H9 (cell line): Measurements from ENCODE around the gene RNF114. TPM values are rescaled to one million over a fixed set of nuclear protein-coding genes. Genes with fewer than 3 reads are reported as not detected.

Experiments
- DNase-seq: peaks from one replicate; pipeline ENCODE4 v3.0.0-alpha.2; 2017
- H2AFZ ChIP-seq: one replicate; pipeline ENCODE4 v1.6.1; 2013; ENCODE audit warnings: mild to moderate bottlenecking, low read length, control low read depth, moderate library complexity
- H2AK5ac ChIP-seq: 2 replicates; pipeline ENCODE4 v1.6.1; 2013; ENCODE audit warnings: low read length, control low read depth, mixed read lengths; ENCODE audit not compliant: insufficient read length
- H2BK120ac ChIP-seq: one replicate; pipeline ENCODE4 v1.6.1; 2013; ENCODE audit warnings: low read depth, mild to moderate bottlenecking, low read length, control low read depth, inconsistent platforms; ENCODE audit not compliant: poor library complexity, severe bottlenecking
- H2BK12ac ChIP-seq: 2 replicates; pipeline ENCODE4 v1.6.1; 2013; ENCODE audit warnings: low read length, control low read depth, mixed read lengths, low read depth; ENCODE audit not compliant: insufficient read length
- H2BK15ac ChIP-seq: 2 replicates; pipeline ENCODE4 v1.6.1; 2013; ENCODE audit warnings: low read depth, low read length, control low read depth
- H2BK20ac ChIP-seq: one replicate; pipeline ENCODE4 v1.6.1; 2013; ENCODE audit warnings: low read depth, mild to moderate bottlenecking, low read length, control low read depth, inconsistent platforms; ENCODE audit not compliant: poor library complexity, severe bottlenecking
- H2BK5ac ChIP-seq: 2 replicates; pipeline ENCODE4 v1.6.1; 2013; ENCODE audit warnings: low read length, control low read depth, mixed read lengths; ENCODE audit not compliant: insufficient read length
- H3K14ac ChIP-seq: 2 replicates; pipeline ENCODE4 v1.6.1; 2013; ENCODE audit warnings: low read length, control low read depth; ENCODE audit not compliant: insufficient read depth
- H3K18ac ChIP-seq: 2 replicates; pipeline ENCODE4 v1.6.1; 2013; ENCODE audit warnings: low read depth, mild to moderate bottlenecking, mixed read lengths, low read length, control low read depth; ENCODE audit not compliant: insufficient read length
- H3K23ac ChIP-seq: 2 replicates; pipeline ENCODE4 v1.6.1; 2013; ENCODE audit warnings: low read length, control low read depth, mixed read lengths, low read depth; ENCODE audit not compliant: insufficient read length
- H3K23me2 ChIP-seq: 2 replicates; pipeline ENCODE4 v1.6.1; 2013; ENCODE audit warnings: low read depth, mild to moderate bottlenecking, mixed read lengths, low read length, control low read depth; ENCODE audit not compliant: insufficient read length, poor library complexity, severe bottlenecking
- H3K27ac ChIP-seq: 2 replicates; pipeline ENCODE4 v1.5.1; 2013; ENCODE audit warnings: low read length, control low read depth, mixed read lengths, low read depth; ENCODE audit not compliant: insufficient read length
- H3K27me3 ChIP-seq: 2 replicates; pipeline ENCODE4 v1.6.1; 2013; ENCODE audit warnings: low read length, control low read depth, inconsistent platforms; ENCODE audit not compliant: insufficient read depth
- H3K4ac ChIP-seq: 2 replicates; pipeline ENCODE4 v1.6.1; 2013; ENCODE audit warnings: low read depth, mild to moderate bottlenecking, control low read depth, inconsistent platforms, low read length, moderate library complexity
- H3K4me1 ChIP-seq: 2 replicates; pipeline ENCODE4 v1.6.1; 2013; ENCODE audit warnings: low read length, control low read depth, inconsistent platforms; ENCODE audit not compliant: insufficient read depth
- H3K4me2 ChIP-seq: 2 replicates; pipeline ENCODE4 v1.6.1; 2013; ENCODE audit warnings: low read length, control low read depth, mixed read lengths; ENCODE audit not compliant: insufficient read length, insufficient read depth
- H3K56ac ChIP-seq: 2 replicates; pipeline ENCODE4 v1.6.1; 2013; ENCODE audit warnings: low read depth, mild to moderate bottlenecking, mixed read lengths, low read length, control low read depth; ENCODE audit not compliant: insufficient read length
- H3K79me1 ChIP-seq: 2 replicates; pipeline ENCODE4 v1.6.1; 2013; ENCODE audit warnings: low read depth, mild to moderate bottlenecking, moderate library complexity, low read length, control low read depth, inconsistent platforms; ENCODE audit not compliant: insufficient read depth, poor library complexity, severe bottlenecking
- H3K79me2 ChIP-seq: 2 replicates; pipeline ENCODE4 v1.6.1; 2013; ENCODE audit warnings: low read length, control low read depth, inconsistent platforms; ENCODE audit not compliant: insufficient read depth
- H3K9ac ChIP-seq: 2 replicates; pipeline ENCODE4 v1.6.1; 2013; ENCODE audit warnings: low read length, control low read depth, mixed read lengths; ENCODE audit not compliant: insufficient read length; ENCODE audit errors: extremely low read depth
- H3K9me3 ChIP-seq: one replicate; pipeline ENCODE4 v1.6.1; 2013; ENCODE audit warnings: low read depth, low read length, inconsistent platforms; ENCODE audit not compliant: control insufficient read depth
- H3T11ph ChIP-seq: one replicate; pipeline ENCODE4 v1.6.1; 2013; ENCODE audit warnings: mild to moderate bottlenecking, low read length, control low read depth, inconsistent platforms
- H4K20me1 ChIP-seq: one replicate; pipeline ENCODE4 v1.6.1; 2013; ENCODE audit not compliant: control insufficient read depth, insufficient read length, insufficient read depth
- H4K5ac ChIP-seq: 2 replicates; pipeline ENCODE4 v1.6.1; 2013; ENCODE audit warnings: low read depth, mild to moderate bottlenecking, mixed read lengths, low read length, control low read depth; ENCODE audit not compliant: insufficient read length
- H4K8ac ChIP-seq: replicated peaks from 2 replicates; pipeline ENCODE4 v1.6.1; 2013; ENCODE audit warnings: low read length, control low read depth, mixed read lengths, low read depth; ENCODE audit not compliant: insufficient read length
- H4K91ac ChIP-seq: 2 replicates; pipeline ENCODE4 v1.6.1; 2013; ENCODE audit warnings: low read depth, mild to moderate bottlenecking, moderate library complexity, mixed read lengths, low read length, control low read depth; ENCODE audit not compliant: insufficient read length
- H3K27ac Mint-ChIP-seq, 3 experiments: 2 replicates in 2 of 3; 3 replicates in 1 of 3; pipeline ENCODE4 v1.8.0; 2020 to 2021; ENCODE audit warnings: mixed read lengths in 3 of 3, mild to moderate bottlenecking in 1 of 3, moderate library complexity in 1 of 3
- H3K27me3 Mint-ChIP-seq: 2 replicates; pipeline ENCODE4 v1.8.0; 2021; ENCODE audit warnings: low read depth, mild to moderate bottlenecking, moderate library complexity, mixed read lengths
- H3K36me3 Mint-ChIP-seq, 3 experiments: 2 replicates in 2 of 3; 3 replicates in 1 of 3; pipeline ENCODE4 v1.8.0; 2020 to 2021; ENCODE audit warnings: low read depth in 3 of 3, mixed read lengths in 3 of 3; ENCODE audit not compliant: insufficient read depth in 1 of 3
- H3K4me1 Mint-ChIP-seq, 2 experiments: 2 replicates each; pipeline ENCODE4 v1.8.0; 2020; ENCODE audit warnings: mixed read lengths in 2 of 2
- H3K4me3 Mint-ChIP-seq, 2 experiments: 2 replicates in 1 of 2; 3 replicates in 1 of 2; pipeline ENCODE4 v1.8.0; 2020 to 2021; ENCODE audit warnings: mild to moderate bottlenecking in 2 of 2, mixed read lengths in 2 of 2, moderate library complexity in 1 of 2
- H3K9me3 Mint-ChIP-seq, 2 experiments: 2 replicates in 1 of 2; 3 replicates in 1 of 2; pipeline ENCODE4 v1.8.0; 2020; ENCODE audit warnings: mild to moderate bottlenecking in 2 of 2, mixed read lengths in 2 of 2, moderate library complexity in 1 of 2
- CTCF ChIP-seq: fragments of 200-600 bp; sonication (generic); conservative IDR thresholded peaks from 3 replicates; pipeline ENCODE4 v1.8.0; 2021; ENCODE audit warnings: antibody characterized with exemption, mild to moderate bottlenecking
- WGBS: extraction: QIAGEN DNeasy Blood & Tissue Kit; methylation state at CpG from one replicate; pipeline ENCODE4 v1.1.7; 2013; ENCODE audit warnings: missing lambda C conversion rate, low lambda C conversion rate, mixed read lengths; ENCODE audit not compliant: insufficient read length; ENCODE audit errors: extremely low coverage; 5-methylcytosine and 5-hydroxymethylcytosine counted together
- total RNA-seq: library from RNA; stranded (reverse); gene quantifications from 2 replicates; pipeline ENCODE4 v1.2.1, GENCODE V29; 2021

Gene RNF114
- total RNA-seq, 1 experiment from 2014 or later, result 75.5 TPM

DNA sequence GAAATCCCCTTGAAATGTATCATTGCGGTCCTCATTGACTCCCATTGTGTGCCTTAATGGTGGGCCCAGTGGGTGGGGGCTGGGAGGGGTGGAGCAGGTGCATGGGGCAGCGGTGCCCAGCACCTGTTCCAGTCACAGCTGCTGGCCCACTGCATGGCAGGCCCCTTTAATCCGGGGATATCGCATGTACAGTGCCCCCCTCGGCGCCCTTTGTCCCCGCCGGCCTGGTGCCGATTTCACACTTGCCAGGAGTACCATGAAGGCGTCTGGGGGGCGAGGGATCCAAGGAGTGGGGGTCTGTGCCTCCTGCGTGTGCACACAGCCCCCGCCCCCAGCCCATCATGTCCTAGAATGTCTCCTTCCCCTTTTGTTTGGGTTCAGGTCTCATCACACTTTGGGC lies 49.4 kb downstream of the RNF114 start:
- H3K27ac Mint-ChIP-seq, result no peak overlapping the region

More for the DNA sequence above, 49.4 kb downstream of the RNF114 start:
- no peak overlapping the region for H3K9ac ChIP-seq
- peaks cover 17% of the 10 kb centered on the region for H3K4me1 ChIP-seq
- H3K27me3 Mint-ChIP-seq, result peaks cover 20% of the 10 kb centered on the region
- H3K36me3 Mint-ChIP-seq, result peaks cover 13 to 37% (median 22%) of the 10 kb centered on the region in 3 experiments; a peak in 6 of 7 replicates
- H4K5ac ChIP-seq, result no peak overlapping the region
- WGBS, result no CpG with 5 or more reads among the region's 13 CpGs
- no peaks in the 10 kb centered on the region; the same call in 1 of the 2 replicates for H3K79me2 ChIP-seq
- no peak overlapping the region for H2BK20ac ChIP-seq
- H4K8ac ChIP-seq, result no peak overlapping the region
- H3K9me3 Mint-ChIP-seq, result peaks cover 0 to 2% of the 10 kb centered on the region in 2 experiments; a peak in 1 of 5 replicates
- H3K23ac ChIP-seq, result no peak overlapping the region
- no peak overlapping the region for H3K4me2 ChIP-seq
- H2AK5ac ChIP-seq, result no peak overlapping the region
- H3K79me1 ChIP-seq, result no peaks in the 10 kb centered on the region
- no peak overlapping the region for H2BK120ac ChIP-seq
- no peak overlapping the region for H3K56ac ChIP-seq
- peaks cover 2% of the 10 kb centered on the region; the same call in 1 of the 2 replicates for H3K27me3 ChIP-seq
- H2BK12ac ChIP-seq, result no peak overlapping the region
- H3K18ac ChIP-seq, result no peak overlapping the region
- no peak overlapping the region for H3K14ac ChIP-seq
- H2BK5ac ChIP-seq, result no peak overlapping the region
- no peak overlapping the region for H3K4ac ChIP-seq
- no peaks in the 10 kb centered on the region for H3K9me3 ChIP-seq
- H3K23me2 ChIP-seq, result peaks cover 15% of the 10 kb centered on the region
- no peak overlapping the region for H2BK15ac ChIP-seq
- H4K20me1 ChIP-seq, result peaks cover 2% of the 10 kb centered on the region
- H2AFZ ChIP-seq, result no peak overlapping the region
- H3K4me3 Mint-ChIP-seq, result peak overlapping the region; percentile 47 to 95
- H3K27ac ChIP-seq, result no peak overlapping the region
- no peak for TF ChIP-seq CTCF
- no peak overlapping the region for H3T11ph ChIP-seq
- no peak overlapping the region for H4K91ac ChIP-seq
- peaks cover 75 to 90% of the 10 kb centered on the region in 2 experiments for H3K4me1 Mint-ChIP-seq
- no peak for DNase-seq
